ENCODE data around the gene PCP4L1. TPM values are rescaled to one million over a fixed set of nuclear protein-coding genes. Genes with fewer than 3 reads are reported as not detected.

Gene PCP4L1
- total RNA-seq, 4 donors from 2014 or later = 6.9 to 52.7 (median 9.6) TPM

DNA sequence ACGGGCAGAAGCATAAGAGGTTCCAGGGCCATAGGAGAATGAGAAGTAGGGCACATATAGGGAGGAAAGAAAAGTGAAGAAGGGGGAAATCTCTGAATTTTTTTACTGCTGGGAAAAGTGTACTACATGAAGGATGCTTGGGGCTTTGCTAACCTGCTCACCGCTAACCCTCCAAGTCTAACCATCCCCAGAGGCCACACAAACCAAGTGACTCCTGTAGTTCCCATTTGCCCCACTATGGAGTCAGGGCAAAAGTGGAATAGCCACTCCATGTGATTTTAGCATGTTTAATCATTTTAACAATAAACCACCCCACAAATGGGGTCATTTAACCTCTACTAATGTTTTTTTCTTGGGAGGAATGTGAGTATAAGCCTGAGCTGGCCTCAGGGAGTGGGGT is 26.6 kb downstream of the PCP4L1 start:
- Histone ChIP-seq H3K36me3 (peaks cover 0 to 18% (median 5%) of the 10 kb centered on the region in 3 donors), H3K27me3 (no peaks in the 10 kb centered on the region), H3K27ac (no peak overlapping the region), H3K4me1 (no peaks in the 10 kb centered on the region), H3K9me3 (no peaks in the 10 kb centered on the region), H3K4me3 (no peak overlapping the region)
- DNase-seq = no peak
- TF ChIP-seq, protein P1, sequence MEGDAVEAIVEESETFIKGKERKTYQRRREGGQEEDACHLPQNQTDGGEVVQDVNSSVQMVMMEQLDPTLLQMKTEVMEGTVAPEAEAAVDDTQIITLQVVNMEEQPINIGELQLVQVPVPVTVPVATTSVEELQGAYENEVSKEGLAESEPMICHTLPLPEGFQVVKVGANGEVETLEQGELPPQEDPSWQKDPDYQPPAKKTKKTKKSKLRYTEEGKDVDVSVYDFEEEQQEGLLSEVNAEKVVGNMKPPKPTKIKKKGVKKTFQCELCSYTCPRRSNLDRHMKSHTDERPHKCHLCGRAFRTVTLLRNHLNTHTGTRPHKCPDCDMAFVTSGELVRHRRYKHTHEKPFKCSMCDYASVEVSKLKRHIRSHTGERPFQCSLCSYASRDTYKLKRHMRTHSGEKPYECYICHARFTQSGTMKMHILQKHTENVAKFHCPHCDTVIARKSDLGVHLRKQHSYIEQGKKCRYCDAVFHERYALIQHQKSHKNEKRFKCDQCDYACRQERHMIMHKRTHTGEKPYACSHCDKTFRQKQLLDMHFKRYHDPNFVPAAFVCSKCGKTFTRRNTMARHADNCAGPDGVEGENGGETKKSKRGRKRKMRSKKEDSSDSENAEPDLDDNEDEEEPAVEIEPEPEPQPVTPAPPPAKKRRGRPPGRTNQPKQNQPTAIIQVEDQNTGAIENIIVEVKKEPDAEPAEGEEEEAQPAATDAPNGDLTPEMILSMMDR (IDR thresholded peaks at IDR 0.05) = no peak
- no peak for TF ChIP-seq POLR2A (IDR thresholded peaks at IDR 0.05)
- intact Hi-C loops (cut with DNase I) = no loop called here
- 94 to 100% methylated on average over 2 of the region's 2 CpGs for WGBS, 2 donors

DNA sequence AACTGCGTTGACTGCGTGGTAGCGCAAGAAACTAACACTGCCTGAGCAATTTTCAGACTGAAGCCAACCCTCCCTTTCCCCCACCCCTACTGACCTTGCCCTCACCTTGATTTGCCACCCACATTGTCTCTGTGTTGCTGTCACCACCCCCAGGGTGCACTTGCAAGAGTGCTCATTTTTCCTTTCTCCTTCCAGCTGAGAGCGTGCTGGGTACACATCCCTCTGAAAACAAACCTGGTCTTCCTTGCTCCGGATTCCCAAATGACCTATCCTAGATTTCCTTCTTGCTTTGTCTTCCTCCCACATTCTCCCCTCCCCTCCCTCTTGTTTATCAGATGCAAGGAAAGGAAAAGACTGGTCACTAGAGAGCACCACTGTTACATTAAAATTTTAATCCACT is 27.0 kb downstream of the PCP4L1 start:
- WGBS, 2 donors = 58 to 74% methylated on average over 5 of the region's 5 CpGs
- Histone ChIP-seq H3K27me3 (no peaks in the 10 kb centered on the region), H3K9me3 (no peaks in the 10 kb centered on the region), H3K4me1 (no peaks in the 10 kb centered on the region), H3K27ac (no peak overlapping the region), H3K36me3 (peaks cover 0 to 18% (median 5%) of the 10 kb centered on the region in 3 donors), H3K4me3 (no peak overlapping the region)
- no peak for DNase-seq
- no peak for TF ChIP-seq POLR2A (IDR thresholded peaks at IDR 0.05)
- TF ChIP-seq, protein P1 (IDR thresholded peaks at IDR 0.05) = no peak
- intact Hi-C loops (cut with DNase I) = no loop called here

DNA sequence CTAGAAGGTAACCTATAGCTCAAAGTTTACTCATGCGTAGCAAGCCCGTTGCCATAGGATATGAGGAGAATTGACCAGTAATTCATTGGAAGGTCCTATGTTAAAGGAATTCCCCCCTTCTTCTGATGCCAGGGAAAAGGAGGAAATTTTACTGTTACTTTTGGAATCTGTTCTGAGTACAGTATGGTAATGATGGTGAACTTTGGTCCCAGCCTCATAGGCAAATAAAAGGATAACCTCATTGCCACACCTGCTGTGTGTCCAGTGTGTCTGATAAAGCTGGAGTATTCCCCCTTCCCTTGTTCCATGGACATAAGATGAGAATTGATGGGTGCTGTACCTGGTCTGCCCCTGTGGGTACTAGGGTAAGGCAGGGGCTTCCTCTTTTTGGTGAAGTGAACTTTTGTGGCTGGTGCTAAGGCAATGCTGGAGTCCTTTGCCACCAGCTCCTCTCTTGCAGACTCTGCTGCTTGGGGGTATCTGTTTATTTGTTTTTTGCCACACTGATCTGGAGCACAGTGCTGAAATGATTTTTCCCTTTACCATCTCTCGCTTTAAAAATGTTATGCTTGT is 29.0 kb downstream of the PCP4L1 start:
- H3K36me3 ChIP-seq = peaks cover 0 to 18% (median 5%) of the 10 kb centered on the region in 3 donors
- 87 to 90% methylated on average over 3 of the region's 3 CpGs for WGBS, 2 donors
- TF ChIP-seq, protein P1 (IDR thresholded peaks at IDR 0.05) = no peak
- no peak for TF ChIP-seq POLR2A (IDR thresholded peaks at IDR 0.05)
- no peaks in the 10 kb centered on the region for H3K27me3 ChIP-seq
- H3K27ac ChIP-seq = no peak overlapping the region
- DNase-seq = no peak
- H3K4me1 ChIP-seq = no peaks in the 10 kb centered on the region
- intact Hi-C loops (cut with DNase I) = no loop called here
- H3K4me3 ChIP-seq = no peak overlapping the region
- H3K9me3 ChIP-seq = no peaks in the 10 kb centered on the region

DNA sequence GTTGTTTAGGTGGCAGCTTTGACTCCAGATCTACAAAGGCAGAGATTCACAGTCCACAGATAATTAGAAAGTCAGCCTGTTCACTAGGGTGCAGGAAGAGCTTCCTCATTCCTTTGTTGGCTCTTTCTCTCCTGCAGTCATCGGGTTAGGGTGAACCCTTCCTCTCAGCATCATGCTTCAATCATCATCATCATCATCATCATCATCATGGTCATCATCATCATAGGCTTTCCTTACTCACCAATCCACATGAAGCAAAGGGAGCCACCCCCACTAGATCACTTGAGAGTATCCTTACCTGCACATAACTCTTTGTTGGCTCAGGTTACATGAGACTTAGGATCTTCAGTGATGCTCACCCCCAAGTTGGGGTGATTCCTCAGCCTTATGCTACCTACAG is 32.2 kb downstream of the PCP4L1 start:
- TF ChIP-seq, protein P1 (IDR thresholded peaks at IDR 0.05) = no peak
- no peak for TF ChIP-seq POLR2A (IDR thresholded peaks at IDR 0.05)
- intact Hi-C loops (cut with DNase I) = loop anchor here (5.0 to 10.0 kb wide), 2 partner anchors 63 to 84 kb away; partner anchors contain the start of gene TOMM40L
- 55 to 78% methylated on average over 1 of the region's 1 CpG for WGBS, 2 donors

DNA sequence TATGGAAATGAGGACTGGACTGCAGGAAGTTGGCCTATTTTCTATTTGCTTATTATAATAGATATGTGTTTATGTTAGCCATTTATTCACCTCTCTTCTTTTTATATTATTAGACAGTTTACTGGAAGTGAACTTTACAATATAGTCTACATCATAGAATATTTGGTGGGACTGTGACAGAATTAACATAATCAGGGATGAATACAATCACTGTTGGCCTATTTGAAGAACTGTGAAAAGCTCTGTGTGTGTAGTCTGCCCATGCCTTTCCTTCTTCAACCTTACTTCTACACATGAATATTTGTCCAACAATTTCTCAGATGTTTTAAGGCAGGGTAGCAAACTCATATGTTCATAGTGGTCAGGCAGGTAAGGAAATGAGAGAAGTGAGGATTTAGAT is 38.9 kb downstream of the PCP4L1 start:
- TF ChIP-seq, protein P1 (IDR thresholded peaks at IDR 0.05) = no peak
- TF ChIP-seq POLR2A (IDR thresholded peaks at IDR 0.05) = no peak
- no peaks in the 10 kb centered on the region for H3K4me1 ChIP-seq
- H3K4me3 ChIP-seq = no peak overlapping the region
- no peak for DNase-seq
- no peaks in the 10 kb centered on the region for H3K9me3 ChIP-seq
- no peak overlapping the region for H3K27ac ChIP-seq
- intact Hi-C loops (cut with DNase I) = loop anchor here (10.0 kb wide), 1 partner anchor 77 kb away; no protein-coding TSS in a partner anchor
- H3K36me3 ChIP-seq = no peaks in the 10 kb centered on the region
- H3K27me3 ChIP-seq = no peaks in the 10 kb centered on the region

More for the DNA sequence above, 32.2 kb downstream of the PCP4L1 start:
- peaks cover 0 to 5% (median 0%) of the 10 kb centered on the region in 3 donors for H3K36me3 ChIP-seq
- H3K4me3 ChIP-seq = no peak overlapping the region
- DNase-seq = no peak
- no peak overlapping the region for H3K27ac ChIP-seq
- H3K4me1 ChIP-seq = no peaks in the 10 kb centered on the region
- no peaks in the 10 kb centered on the region for H3K27me3 ChIP-seq
- H3K9me3 ChIP-seq = no peaks in the 10 kb centered on the region
